Brain microvascular endothelial cell (primary cell): ENCODE results near the gene GOLPH3.
A peak's percentile ranks its signal among the peaks of the same experiment; 100 is the strongest.

Source experiments
- DNase-seq: peaks from one replicate; pipeline ENCODE4 v3.0.0-alpha.2; 2020
- H3K27ac ChIP-seq: fragments of 250-450 bp; sonication (Bioruptor Pico); 2 replicates; pipeline ENCODE4 v1.5.1; 2020; ENCODE audit warnings: mild to moderate bottlenecking, moderate library complexity
- H3K27me3 ChIP-seq: fragments of 250-450 bp; sonication (Bioruptor Pico); replicated peaks from 2 replicates; pipeline ENCODE4 v1.5.1; 2020; ENCODE audit warnings: mild to moderate bottlenecking
- H3K36me3 ChIP-seq: fragments of 250-450 bp; sonication (Bioruptor Pico); replicated peaks from 2 replicates; pipeline ENCODE4 v1.5.1; 2020; ENCODE audit warnings: mild to moderate bottlenecking
- H3K4me3 ChIP-seq: 2 replicates; pipeline ENCODE4 v1.5.1; 2011; ENCODE audit warnings: low read depth, mild to moderate bottlenecking, control low read depth, low read length, moderate library complexity
- in situ Hi-C: cut with HindIII; loops from 2 replicates; pipeline ENCODE4 v1.10.0; 2017; ENCODE audit warnings: low sequenced_read_pairs, low pct_ligation_motif_present
- TF ChIP-seq, protein P1 (sequence below): IDR thresholded peaks from 2 replicates; pipeline ENCODE4 v1.5.1; 2011; ENCODE audit warnings: low read depth, mild to moderate bottlenecking, moderate library complexity, low read length, control low read depth, inconsistent platforms; ENCODE audit errors: missing control alignments

GOLPH3 gene

DNA sequence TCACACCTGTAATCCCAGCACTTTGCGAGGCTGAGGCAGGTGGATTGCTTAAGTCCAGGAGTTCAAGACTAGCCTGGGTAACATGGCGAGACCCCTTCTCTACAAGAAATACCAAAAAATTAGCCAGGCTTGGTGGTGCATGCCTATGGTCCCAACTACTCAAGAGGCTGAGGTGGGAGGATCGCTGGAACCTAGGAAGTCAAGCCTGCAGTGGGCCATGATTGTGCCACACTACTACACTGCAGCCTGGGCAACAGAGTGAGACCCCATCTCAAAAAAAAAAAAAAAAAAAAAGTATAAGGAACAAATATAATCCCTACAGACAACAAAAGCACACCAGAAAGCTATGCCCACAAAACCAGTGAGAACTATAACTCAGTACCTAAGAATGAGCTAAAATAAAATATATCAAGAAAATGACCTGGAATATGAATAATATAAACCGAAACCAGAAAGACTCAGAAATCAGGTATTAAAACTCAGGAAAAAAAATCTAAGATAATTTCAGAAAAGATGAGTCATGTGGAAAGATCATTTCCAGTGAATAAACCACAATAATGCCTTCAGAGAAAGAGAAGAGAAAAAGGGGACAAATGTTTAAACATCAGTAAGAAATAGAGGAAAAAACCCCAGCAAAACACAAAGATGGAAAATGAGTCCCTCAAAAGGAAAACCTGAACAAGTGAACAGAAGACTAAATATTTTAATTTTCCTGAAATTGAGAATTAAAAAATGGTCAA is 57.4 kb downstream of the GOLPH3 start:
- Histone ChIP-seq H3K36me3 (peaks cover 29% of the 10 kb centered on the region), H3K4me3 (no peak overlapping the region), H3K27me3 (no peaks in the 10 kb centered on the region), H3K27ac (no peak overlapping the region)
- no peak for DNase-seq
- in situ Hi-C loops, result no loop called here
- TF ChIP-seq, protein P1, sequence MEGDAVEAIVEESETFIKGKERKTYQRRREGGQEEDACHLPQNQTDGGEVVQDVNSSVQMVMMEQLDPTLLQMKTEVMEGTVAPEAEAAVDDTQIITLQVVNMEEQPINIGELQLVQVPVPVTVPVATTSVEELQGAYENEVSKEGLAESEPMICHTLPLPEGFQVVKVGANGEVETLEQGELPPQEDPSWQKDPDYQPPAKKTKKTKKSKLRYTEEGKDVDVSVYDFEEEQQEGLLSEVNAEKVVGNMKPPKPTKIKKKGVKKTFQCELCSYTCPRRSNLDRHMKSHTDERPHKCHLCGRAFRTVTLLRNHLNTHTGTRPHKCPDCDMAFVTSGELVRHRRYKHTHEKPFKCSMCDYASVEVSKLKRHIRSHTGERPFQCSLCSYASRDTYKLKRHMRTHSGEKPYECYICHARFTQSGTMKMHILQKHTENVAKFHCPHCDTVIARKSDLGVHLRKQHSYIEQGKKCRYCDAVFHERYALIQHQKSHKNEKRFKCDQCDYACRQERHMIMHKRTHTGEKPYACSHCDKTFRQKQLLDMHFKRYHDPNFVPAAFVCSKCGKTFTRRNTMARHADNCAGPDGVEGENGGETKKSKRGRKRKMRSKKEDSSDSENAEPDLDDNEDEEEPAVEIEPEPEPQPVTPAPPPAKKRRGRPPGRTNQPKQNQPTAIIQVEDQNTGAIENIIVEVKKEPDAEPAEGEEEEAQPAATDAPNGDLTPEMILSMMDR, result no peak

- Histone ChIP-seq H3K27ac (no peak overlapping the region), H3K36me3 (peaks cover 28% of the 10 kb centered on the region), H3K27me3 (no peaks in the 10 kb centered on the region), H3K4me3 (no peak overlapping the region)
- DNase-seq, result no peak
- TF ChIP-seq, protein P1, result peak; percentile 40
- in situ Hi-C loops, result no loop called here
Measured at GRCh38 chr5:32115985-32116384, 58.1 kb downstream of the GOLPH3 start.

DNA sequence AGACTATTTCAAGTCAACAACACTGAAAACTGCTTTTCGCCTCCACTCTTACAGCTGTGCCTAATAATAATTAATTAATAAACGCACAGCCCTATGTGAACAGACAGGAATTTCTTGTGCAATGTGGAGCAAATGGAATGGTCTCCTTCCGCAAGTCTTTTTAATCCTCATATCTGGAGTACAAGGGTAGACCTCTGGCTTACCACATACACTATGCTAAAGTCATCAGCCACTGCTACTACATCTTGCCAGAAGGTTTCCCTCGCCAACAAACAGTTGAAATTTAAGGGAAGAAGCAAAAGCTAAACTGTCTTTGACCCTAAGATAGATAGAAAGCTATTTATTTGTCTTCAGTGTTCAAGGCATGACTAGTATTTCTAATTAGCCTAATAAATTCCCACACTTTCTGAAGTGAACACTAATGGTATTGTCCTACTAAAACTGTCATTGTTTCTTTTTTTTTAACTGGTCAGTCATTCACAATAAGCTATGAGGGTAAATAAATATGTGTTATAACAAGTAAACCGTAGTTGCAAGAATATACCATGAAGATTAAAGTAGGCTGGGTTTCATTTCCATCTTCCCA is 63.9 kb downstream of the GOLPH3 start:
- Histone ChIP-seq H3K36me3 (peaks cover 44% of the 10 kb centered on the region), H3K4me3 (no peak overlapping the region)
- in situ Hi-C loops, result no loop called here

GRCh38 chr5:32109236-32109635 is 64.9 kb downstream of the GOLPH3 start:
- in situ Hi-C loops, result no loop called here
- peak; percentile 52 for DNase-seq
- H3K36me3 ChIP-seq, result peaks cover 50% of the 10 kb centered on the region

More for the DNA sequence above, 63.9 kb downstream of the GOLPH3 start:
- no peak overlapping the region for H3K27ac ChIP-seq
- H3K27me3 ChIP-seq, result no peaks in the 10 kb centered on the region
- TF ChIP-seq, protein P1, result no peak
- DNase-seq, result no peak

GRCh38 chr5:32108167-32108566 is 66.0 kb downstream of the GOLPH3 start:
- no peak for DNase-seq
- H3K27ac ChIP-seq, result no peak overlapping the region
- in situ Hi-C loops, result no loop called here
- no peak overlapping the region for H3K4me3 ChIP-seq
- H3K36me3 ChIP-seq, result peaks cover 51% of the 10 kb centered on the region
- TF ChIP-seq, protein P1, result no peak
- H3K27me3 ChIP-seq, result no peaks in the 10 kb centered on the region

More at GRCh38 chr5:32109236-32109635, 64.9 kb downstream of the GOLPH3 start:
- TF ChIP-seq, protein P1, result no peak
- Histone ChIP-seq H3K4me3 (no peak overlapping the region), H3K27ac (no peak overlapping the region), H3K27me3 (no peaks in the 10 kb centered on the region)
